GM23338 (cell line): ENCODE data around the gene DCAF5. TPM values are rescaled to one million over a fixed set of nuclear protein-coding genes. Genes with fewer than 3 reads are reported as not detected.

ENCODE experiments used
- ATAC-seq: fragments of 200-7000 bp; cut with Tn5 transposase; 3 replicates; pipeline ENCODE4 v1.9.1; 2020
- DNase-seq: peaks from one replicate; pipeline ENCODE4 v3.0.0-alpha.2; 2015; ENCODE audit warnings: low spot score
- H2AFZ ChIP-seq: fragments of 200-600 bp; sonication (generic); 2 replicates; pipeline ENCODE4 v1.8.0; 2016; ENCODE audit warnings: antibody characterized with exemption, mild to moderate bottlenecking, moderate library complexity
- H3F3A ChIP-seq: fragments of 200-600 bp; sonication (generic); replicated peaks from 2 replicates; pipeline ENCODE4 v1.8.0; 2017; ENCODE audit warnings: antibody characterized with exemption, mixed run types, low read depth
- H3K27ac ChIP-seq: fragments of 200-600 bp; sonication (generic); 2 replicates; pipeline ENCODE4 v1.6.1; 2016; ENCODE audit warnings: low read depth
- H3K27me3 ChIP-seq: fragments of 200-600 bp; sonication (generic); 2 replicates; pipeline ENCODE4 v1.8.0; 2016; ENCODE audit warnings: mild to moderate bottlenecking, mixed run types, moderate library complexity; ENCODE audit not compliant: insufficient read depth
- H3K36me3 ChIP-seq: fragments of 200-600 bp; sonication (generic); 2 replicates; pipeline ENCODE4 v1.8.0; 2016; ENCODE audit warnings: mild to moderate bottlenecking; ENCODE audit not compliant: insufficient read depth
- H3K4me1 ChIP-seq: fragments of 200-600 bp; sonication (generic); 2 replicates; pipeline ENCODE4 v1.8.0; 2016; ENCODE audit warnings: mild to moderate bottlenecking, moderate library complexity; ENCODE audit not compliant: insufficient read depth
- H3K4me2 ChIP-seq: fragments of 200-600 bp; sonication (generic); 2 replicates; pipeline ENCODE4 v1.7.1; 2017; ENCODE audit warnings: mixed run types
- H3K4me3 ChIP-seq: fragments of 200-600 bp; sonication (generic); 2 replicates; pipeline ENCODE4 v1.6.1; 2016; ENCODE audit warnings: mixed run types
- H3K79me2 ChIP-seq: fragments of 200-600 bp; sonication (generic); replicated peaks from 2 replicates; pipeline ENCODE4 v1.8.0; 2017; ENCODE audit warnings: mild to moderate bottlenecking; ENCODE audit not compliant: insufficient read depth
- H3K9me2 ChIP-seq: fragments of 200-600 bp; sonication (generic); 2 replicates; pipeline ENCODE4 v1.8.0; 2017; ENCODE audit not compliant: insufficient read depth
- H4K20me1 ChIP-seq: fragments of 200-600 bp; sonication (generic); replicated peaks from 2 replicates; pipeline ENCODE4 v1.8.0; 2017; ENCODE audit warnings: mild to moderate bottlenecking; ENCODE audit not compliant: insufficient read depth
- H3K27ac Mint-ChIP-seq: 2 replicates; pipeline ENCODE4 v1.8.0; 2020; ENCODE audit warnings: inconsistent platforms, mild to moderate bottlenecking, moderate library complexity, mixed read lengths
- H3K27me3 Mint-ChIP-seq: 3 replicates; pipeline ENCODE4 v1.8.0; 2022; ENCODE audit warnings: low read depth, mild to moderate bottlenecking, moderate library complexity, mixed read lengths, inconsistent platforms; ENCODE audit not compliant: insufficient read depth, poor library complexity
- H3K36me3 Mint-ChIP-seq: 3 replicates; pipeline ENCODE4 v1.8.0; 2021; ENCODE audit warnings: low read depth, mild to moderate bottlenecking, inconsistent platforms, moderate library complexity, mixed read lengths
- H3K4me1 Mint-ChIP-seq: 3 replicates; pipeline ENCODE4 v1.8.0; 2020; ENCODE audit warnings: mild to moderate bottlenecking, inconsistent platforms, mixed read lengths
- H3K4me3 Mint-ChIP-seq: 3 replicates; pipeline ENCODE4 v1.8.0; 2021; ENCODE audit warnings: moderate library complexity, mild to moderate bottlenecking, inconsistent platforms, mixed read lengths
- H3K9me3 Mint-ChIP-seq: 3 replicates; pipeline ENCODE4 v1.8.0; 2020; ENCODE audit warnings: moderate library complexity, mild to moderate bottlenecking, inconsistent platforms, mixed read lengths
- CREB1 ChIP-seq: fragments of 250-450 bp; sonication (Bioruptor Pico); IDR thresholded peaks from 2 replicates; pipeline ENCODE4 v1.5.0; 2020; ENCODE audit warnings: low read depth, mild to moderate bottlenecking, moderate library complexity
- ETS1 ChIP-seq: IDR thresholded peaks from 2 replicates; pipeline ENCODE4 v1.6.1; 2016; ENCODE audit warnings: antibody characterized with exemption
- EZH2 ChIP-seq: fragments of 200-600 bp; sonication (generic); IDR thresholded peaks from one replicate; pipeline ENCODE4 v1.8.0; 2017; ENCODE audit warnings: antibody characterized with exemption, mild to moderate bottlenecking, low read depth; ENCODE audit not compliant: unreplicated experiment
- EZH2phosphoT487 ChIP-seq: fragments of 200-600 bp; sonication (generic); IDR thresholded peaks from one replicate; pipeline ENCODE4 v1.8.1; 2018; ENCODE audit warnings: antibody characterized with exemption; ENCODE audit not compliant: unreplicated experiment
- NANOG ChIP-seq: IDR thresholded peaks from 2 replicates; pipeline ENCODE4 v1.6.1; 2016; ENCODE audit warnings: antibody characterized with exemption, borderline replicate concordance
- REST ChIP-seq: IDR thresholded peaks from one replicate; pipeline ENCODE4 v1.6.1; 2018; ENCODE audit warnings: antibody characterized with exemption; ENCODE audit not compliant: unreplicated experiment
- STAT1 ChIP-seq: IDR thresholded peaks from one replicate; pipeline ENCODE4 v1.6.1; 2016; ENCODE audit warnings: antibody characterized with exemption; ENCODE audit not compliant: unreplicated experiment
- ZNF331 ChIP-seq: fragments of 250-450 bp; sonication (Bioruptor Pico); IDR thresholded peaks from 2 replicates; pipeline ENCODE4 v1.5.0; 2020; ENCODE audit warnings: low read depth, mild to moderate bottlenecking, moderate library complexity
- polyA plus RNA-seq: library from polyadenylated mRNA; unstranded; fragments of >200 nt; fragmentation: Nextera tagmentation; extraction: Ambion mirVana; gene quantifications from 2 replicates; pipeline ENCODE4 v1.2.1, GENCODE V29; 2016
- total RNA-seq: library from RNA; depleted of rRNA; stranded (reverse); fragments of >200 nt; shearing (Covaris generic); gene quantifications from 2 replicates; pipeline ENCODE4 v1.2.3, GENCODE V29; 2014
- TF ChIP-seq, protein P1 (sequence below): fragments of 250-450 bp; sonication (Bioruptor Pico); IDR thresholded peaks from 2 replicates; pipeline ENCODE4 v1.5.0; 2020; ENCODE audit warnings: mild to moderate bottlenecking, moderate library complexity

Gene DCAF5
- total and polyA plus RNA-seq, 2 experiments from 2014 or later, result 14.0 to 15.2 TPM

DNA sequence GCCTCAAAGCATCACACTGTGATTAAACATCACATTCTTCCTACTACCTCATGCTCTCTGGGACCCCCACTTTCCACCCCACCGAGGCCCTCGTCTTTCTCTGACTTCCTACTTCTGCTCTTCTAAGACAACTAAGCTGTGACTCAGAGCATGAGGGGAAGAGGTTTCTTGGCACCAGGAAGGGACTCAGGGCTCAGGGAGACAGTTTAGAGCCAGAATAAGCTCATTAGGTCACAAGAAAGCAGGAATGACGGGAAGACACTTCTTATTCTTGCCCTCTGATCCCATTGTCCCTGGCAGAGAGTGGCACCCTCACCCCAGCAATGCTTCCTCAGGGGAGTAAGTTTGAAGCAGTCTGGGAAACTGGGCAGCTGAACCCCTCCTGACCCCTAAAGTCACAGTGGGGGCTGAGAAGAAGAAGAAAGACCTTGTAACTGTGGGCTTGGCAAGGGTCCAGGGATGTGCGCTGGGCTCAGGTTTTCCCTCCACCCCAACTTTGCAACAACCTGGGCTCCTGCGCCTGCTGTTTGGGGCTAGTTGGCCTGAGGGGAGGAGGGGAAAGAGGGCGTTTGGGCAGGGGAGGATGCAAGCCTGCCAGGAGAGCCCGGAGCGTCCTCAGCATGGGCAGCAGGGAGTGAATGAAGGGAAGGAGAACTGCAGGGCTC is 109.2 kb downstream of the DCAF5 start:
- TF ChIP-seq NANOG, result no peak
- no peak for TF ChIP-seq CREB1 (CRISPR knock-in tag)
- TF ChIP-seq STAT1, result no peak
- no peak for TF ChIP-seq REST
- TF ChIP-seq EZH2, result no peak
- no peak for TF ChIP-seq EZH2phosphoT487
- no peak for TF ChIP-seq ETS1
- TF ChIP-seq, protein P1, sequence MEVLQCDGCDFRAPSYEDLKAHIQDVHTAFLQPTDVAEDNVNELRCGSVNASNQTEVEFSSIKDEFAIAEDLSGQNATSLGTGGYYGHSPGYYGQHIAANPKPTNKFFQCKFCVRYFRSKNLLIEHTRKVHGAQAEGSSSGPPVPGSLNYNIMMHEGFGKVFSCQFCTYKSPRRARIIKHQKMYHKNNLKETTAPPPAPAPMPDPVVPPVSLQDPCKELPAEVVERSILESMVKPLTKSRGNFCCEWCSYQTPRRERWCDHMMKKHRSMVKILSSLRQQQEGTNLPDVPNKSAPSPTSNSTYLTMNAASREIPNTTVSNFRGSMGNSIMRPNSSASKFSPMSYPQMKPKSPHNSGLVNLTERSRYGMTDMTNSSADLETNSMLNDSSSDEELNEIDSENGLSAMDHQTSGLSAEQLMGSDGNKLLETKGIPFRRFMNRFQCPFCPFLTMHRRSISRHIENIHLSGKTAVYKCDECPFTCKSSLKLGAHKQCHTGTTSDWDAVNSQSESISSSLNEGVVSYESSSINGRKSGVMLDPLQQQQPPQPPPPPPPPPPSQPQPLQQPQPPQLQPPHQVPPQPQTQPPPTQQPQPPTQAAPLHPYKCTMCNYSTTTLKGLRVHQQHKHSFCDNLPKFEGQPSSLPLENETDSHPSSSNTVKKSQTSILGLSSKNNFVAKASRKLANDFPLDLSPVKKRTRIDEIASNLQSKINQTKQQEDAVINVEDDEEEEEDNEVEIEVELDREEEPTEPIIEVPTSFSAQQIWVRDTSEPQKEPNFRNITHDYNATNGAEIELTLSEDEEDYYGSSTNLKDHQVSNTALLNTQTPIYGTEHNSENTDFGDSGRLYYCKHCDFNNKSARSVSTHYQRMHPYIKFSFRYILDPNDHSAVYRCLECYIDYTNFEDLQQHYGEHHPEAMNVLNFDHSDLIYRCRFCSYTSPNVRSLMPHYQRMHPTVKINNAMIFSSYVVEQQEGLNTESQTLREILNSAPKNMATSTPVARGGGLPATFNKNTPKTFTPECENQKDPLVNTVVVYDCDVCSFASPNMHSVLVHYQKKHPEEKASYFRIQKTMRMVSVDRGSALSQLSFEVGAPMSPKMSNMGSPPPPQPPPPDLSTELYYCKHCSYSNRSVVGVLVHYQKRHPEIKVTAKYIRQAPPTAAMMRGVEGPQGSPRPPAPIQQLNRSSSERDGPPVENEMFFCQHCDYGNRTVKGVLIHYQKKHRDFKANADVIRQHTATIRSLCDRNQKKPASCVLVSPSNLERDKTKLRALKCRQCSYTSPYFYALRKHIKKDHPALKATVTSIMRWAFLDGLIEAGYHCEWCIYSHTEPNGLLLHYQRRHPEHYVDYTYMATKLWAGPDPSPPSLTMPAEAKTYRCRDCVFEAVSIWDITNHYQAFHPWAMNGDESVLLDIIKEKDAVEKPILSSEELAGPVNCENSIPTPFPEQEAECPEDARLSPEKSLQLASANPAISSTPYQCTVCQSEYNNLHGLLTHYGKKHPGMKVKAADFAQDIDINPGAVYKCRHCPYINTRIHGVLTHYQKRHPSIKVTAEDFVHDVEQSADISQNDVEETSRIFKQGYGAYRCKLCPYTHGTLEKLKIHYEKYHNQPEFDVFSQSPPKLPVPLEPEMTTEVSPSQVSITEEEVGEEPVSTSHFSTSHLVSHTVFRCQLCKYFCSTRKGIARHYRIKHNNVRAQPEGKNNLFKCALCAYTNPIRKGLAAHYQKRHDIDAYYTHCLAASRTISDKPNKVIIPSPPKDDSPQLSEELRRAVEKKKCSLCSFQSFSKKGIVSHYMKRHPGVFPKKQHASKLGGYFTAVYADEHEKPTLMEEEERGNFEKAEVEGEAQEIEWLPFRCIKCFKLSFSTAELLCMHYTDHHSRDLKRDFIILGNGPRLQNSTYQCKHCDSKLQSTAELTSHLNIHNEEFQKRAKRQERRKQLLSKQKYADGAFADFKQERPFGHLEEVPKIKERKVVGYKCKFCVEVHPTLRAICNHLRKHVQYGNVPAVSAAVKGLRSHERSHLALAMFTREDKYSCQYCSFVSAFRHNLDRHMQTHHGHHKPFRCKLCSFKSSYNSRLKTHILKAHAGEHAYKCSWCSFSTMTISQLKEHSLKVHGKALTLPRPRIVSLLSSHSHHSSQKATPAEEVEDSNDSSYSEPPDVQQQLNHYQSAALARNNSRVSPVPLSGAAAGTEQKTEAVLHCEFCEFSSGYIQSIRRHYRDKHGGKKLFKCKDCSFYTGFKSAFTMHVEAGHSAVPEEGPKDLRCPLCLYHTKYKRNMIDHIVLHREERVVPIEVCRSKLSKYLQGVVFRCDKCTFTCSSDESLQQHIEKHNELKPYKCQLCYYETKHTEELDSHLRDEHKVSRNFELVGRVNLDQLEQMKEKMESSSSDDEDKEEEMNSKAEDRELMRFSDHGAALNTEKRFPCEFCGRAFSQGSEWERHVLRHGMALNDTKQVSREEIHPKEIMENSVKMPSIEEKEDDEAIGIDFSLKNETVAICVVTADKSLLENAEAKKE, result no peak
- TF ChIP-seq ZNF331 (CRISPR knock-in tag), result no peak
- Histone ChIP-seq H3K36me3 (no peaks in the 10 kb centered on the region), H3K4me2 (no peak overlapping the region), H3K27ac (no peak overlapping the region), H3K4me1 (peaks cover 17% of the 10 kb centered on the region), H2AFZ (no peak overlapping the region), H3K27me3 (no peaks in the 10 kb centered on the region), H3K4me3 (no peak overlapping the region), H3K9me2 (peaks cover 3% of the 10 kb centered on the region; the same call in 1 of the 2 replicates), H3F3A (no peaks in the 10 kb centered on the region), H3K79me2 (no peaks in the 10 kb centered on the region), H4K20me1 (no peaks in the 10 kb centered on the region)
- Mint-ChIP-seq H3K27ac (no peak overlapping the region), H3K27me3 (peaks cover 13% of the 10 kb centered on the region), H3K4me1 (peaks cover 40% of the 10 kb centered on the region), H3K9me3 (no peaks in the 10 kb centered on the region), H3K4me3 (no peak overlapping the region), H3K36me3 (no peaks in the 10 kb centered on the region)
- ATAC-seq (no peak), DNase-seq (no peak)
